HG03378 (cell line): ENCODE results near the gene VAC14.

Source experiments
- ATAC-seq: cut with Tn5 transposase; IDR thresholded peaks from one replicate; pipeline ENCODE4 v1.9.1; 2021; ENCODE audit warnings: mild to moderate bottlenecking, moderate library complexity; ENCODE audit not compliant: unreplicated experiment

VAC14 gene

GRCh38 chr16:70709942-70710341 lies 91.0 kb downstream of the VAC14 start:
- no peak for ATAC-seq

- ATAC-seq: no peak
Observed at GRCh38 chr16:70709457-70709856, 91.5 kb downstream of the VAC14 start.

- no peak for ATAC-seq
Observed at GRCh38 chr16:70708366-70709246, 92.4 kb downstream of the VAC14 start.

- no peak for ATAC-seq
Observed at GRCh38 chr16:70706948-70707465, 94.0 kb downstream of the VAC14 start.

DNA sequence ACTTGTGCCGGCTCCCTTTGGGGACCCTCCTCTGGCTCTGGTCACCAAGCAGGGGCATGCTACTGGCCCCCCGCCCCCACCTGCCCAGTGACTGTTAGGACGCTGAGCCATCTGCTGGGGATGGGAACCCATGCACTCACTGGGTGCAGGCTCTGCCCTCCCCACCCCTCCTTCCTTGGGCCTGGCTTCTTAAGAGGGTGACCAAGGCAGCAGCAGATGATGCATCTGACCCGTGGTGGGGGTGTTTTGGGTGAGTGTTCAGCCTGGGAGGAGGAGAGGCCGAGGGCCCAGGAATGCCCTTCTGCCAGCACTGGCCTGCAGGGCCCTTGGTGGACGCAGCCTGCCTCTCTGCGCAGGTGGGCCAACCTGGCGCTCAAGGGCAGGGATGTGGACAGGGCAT lies 95.9 kb downstream of the VAC14 start:
- no peak for ATAC-seq

DNA sequence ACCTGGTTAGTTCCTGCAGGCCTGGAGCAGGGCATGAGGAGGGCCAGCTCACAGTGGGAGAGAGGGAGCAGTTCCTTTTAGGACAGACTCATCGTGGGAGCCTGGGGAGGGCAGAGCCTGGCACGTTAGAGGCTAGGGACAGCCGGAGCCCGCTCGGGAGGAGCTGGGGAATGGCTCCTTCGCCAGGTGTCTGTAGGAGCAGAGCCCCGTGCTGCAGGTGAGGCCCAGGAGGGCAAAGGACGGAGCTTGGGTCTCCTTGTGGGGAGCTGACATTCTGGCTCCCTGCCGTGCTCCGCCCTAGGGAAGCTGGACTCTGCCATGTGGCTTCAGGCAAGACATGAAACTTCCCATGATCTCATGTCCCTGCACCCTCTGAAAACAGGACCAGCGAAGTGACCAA lies 96.4 kb downstream of the VAC14 start:
- no peak for ATAC-seq

- no peak for ATAC-seq
Observed at GRCh38 chr16:70703835-70704381, 97.0 kb downstream of the VAC14 start.

DNA sequence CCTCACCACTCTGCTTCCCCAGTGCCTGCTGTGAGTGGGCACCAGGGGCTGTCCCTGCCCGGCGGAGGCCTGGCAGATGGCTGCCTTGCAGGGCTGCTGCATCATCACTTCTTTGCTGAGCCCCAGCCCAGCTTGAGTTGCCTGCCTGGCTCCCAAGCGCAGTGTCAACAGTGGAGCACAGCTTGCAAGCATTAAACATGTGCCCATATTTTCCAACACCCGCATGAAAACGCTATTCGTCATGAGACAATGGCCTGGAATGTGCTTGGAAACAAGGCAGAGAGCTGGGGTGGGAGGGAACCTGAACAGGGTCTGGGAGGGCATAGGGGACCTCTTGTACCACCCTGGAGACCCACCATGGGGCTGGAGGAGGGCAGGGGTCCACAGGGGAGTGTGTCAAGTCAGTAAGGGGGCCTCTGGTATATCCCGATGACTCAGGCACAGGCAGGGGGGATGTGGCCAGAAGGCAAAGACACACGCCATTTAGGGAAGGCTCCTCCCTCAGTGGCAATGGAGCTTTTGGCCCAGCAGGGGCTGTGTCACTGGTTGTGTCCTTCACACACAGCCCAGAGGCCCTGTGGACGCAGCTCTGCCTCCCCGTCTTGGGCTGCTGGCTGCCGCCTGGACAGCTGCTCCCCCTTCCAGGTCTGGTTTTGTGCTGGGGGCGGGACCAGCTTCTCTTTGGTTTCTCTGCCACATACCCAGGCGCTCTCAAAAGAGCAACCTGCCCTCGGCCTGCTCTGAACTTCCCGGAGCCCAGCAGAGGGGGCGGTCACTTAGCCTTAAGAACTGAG lies 97.7 kb downstream of the VAC14 start:
- ATAC-seq: no peak

DNA sequence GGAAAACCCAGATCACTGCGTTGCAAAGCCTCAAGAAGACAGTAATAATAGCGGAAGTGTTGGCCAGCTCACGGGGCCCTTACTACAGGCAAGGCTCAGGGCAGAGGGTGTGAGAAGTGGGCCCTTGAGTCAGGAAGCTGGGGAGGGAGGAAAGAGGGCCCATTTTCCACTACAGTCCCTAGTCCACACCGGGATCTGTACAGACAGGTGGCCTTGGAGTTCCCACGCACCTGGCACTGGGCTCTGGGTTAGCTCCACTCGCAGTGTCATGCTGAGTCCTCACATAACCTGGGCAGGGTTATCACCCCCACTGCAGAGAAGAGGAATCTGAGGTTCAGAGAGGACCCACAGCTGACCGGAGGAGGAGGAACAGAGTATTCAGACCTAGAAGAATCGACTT lies 98.3 kb downstream of the VAC14 start:
- ATAC-seq: no peak

DNA sequence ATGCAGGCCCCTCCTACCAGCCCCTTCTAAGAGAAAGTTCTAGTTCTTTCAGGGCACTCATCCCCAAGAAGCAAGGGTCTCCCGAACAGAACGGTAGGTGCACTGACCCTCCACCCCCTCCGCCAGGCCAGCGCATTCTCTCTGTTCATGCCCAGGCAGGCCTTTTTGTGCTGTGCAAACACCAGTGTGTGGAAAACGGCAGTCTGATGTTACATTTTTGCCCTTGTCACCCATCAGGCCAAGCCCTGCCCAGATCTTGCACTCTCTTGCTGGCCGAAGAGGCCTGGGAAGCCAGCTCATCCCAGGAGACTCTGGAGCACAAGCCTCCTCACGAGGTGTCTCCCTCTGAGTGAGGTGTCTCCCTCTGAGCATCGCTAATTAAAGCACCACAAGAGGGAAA lies 99.0 kb downstream of the VAC14 start:
- no peak for ATAC-seq

DNA sequence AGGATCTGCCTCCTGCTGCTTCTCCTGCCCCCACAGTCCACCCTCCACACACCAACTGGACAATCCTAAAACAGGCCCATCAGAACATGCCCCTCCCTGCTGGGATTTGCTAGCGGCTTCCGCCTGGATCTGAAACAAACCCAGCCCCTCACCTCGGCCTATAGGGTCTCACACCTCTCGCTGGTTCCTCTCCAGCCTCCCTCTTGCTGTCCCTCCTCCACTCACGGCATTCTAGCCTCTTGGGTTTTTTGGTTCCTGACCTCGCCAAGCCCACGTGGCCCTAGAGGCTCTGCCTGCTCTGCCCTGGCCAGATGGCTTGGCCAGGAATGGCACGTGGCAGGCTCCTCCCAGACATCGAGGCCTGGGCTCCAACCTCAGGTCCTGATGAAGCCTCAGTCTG lies 99.4 kb downstream of the VAC14 start:
- no peak for ATAC-seq

GRCh38 chr16:70701036-70701435 lies 99.9 kb downstream of the VAC14 start:
- no peak for ATAC-seq

GRCh38 chr16:70700101-70701020 lies 100.6 kb downstream of the VAC14 start:
- ATAC-seq: no peak

DNA sequence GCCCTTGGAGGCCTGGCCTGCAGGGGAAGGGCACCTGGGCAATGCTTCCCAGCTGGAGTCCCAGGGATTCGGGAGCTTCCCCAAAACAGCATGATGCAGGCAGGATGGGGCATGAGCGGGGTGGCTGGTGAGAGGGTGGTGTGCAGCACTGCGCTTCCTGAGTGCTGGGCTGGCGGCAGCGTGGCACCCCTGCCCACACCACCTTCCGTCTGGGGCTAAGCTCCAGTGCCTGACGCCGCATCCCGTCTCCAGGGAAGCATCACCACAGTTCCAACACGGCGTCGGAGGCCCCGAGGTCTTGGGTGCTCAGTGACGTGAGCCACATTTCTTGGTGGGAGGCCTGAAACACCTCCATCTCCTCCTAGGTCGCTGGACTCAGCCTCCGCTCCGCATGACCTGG lies 101.3 kb downstream of the VAC14 start:
- no peak for ATAC-seq

- no peak for ATAC-seq
Observed at GRCh38 chr16:70698901-70699300, 102.1 kb downstream of the VAC14 start.

GRCh38 chr16:70697594-70698170 lies 103.3 kb downstream of the VAC14 start:
- no peak for ATAC-seq

DNA sequence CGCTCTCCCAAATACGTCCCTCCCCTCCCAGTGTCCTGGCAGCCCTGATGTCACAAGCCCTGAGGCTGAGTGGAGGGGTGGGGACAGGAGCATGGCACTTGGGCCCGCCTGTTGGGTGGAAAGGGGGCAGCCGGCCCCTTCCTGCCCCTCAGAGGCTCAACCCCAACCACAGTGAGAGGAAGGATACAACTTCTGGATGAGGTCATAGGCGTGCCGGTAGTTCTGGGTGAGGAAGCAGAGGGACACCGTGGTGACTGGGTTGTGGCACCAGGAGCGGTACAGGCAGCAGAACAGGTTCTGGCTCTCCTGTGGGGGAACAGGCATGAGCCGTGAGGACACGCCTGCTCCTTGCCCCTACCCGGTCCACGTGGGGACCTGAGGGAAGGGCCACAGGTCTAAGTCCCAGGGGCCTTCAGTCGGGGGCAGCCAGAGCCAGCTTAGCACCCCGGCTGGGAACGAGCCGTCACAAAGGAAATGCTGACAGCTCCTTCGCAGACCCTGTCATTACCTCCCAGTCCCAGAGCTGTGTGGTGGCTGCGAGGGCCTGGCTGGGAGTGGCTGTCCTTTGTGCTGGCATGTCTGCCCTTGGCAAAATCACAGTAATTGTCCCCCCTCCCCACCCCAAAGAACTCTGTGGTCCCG lies 103.9 kb downstream of the VAC14 start:
- no peak for ATAC-seq

- no peak for ATAC-seq
Observed at GRCh38 chr16:70696355-70696754, 104.6 kb downstream of the VAC14 start.

DNA sequence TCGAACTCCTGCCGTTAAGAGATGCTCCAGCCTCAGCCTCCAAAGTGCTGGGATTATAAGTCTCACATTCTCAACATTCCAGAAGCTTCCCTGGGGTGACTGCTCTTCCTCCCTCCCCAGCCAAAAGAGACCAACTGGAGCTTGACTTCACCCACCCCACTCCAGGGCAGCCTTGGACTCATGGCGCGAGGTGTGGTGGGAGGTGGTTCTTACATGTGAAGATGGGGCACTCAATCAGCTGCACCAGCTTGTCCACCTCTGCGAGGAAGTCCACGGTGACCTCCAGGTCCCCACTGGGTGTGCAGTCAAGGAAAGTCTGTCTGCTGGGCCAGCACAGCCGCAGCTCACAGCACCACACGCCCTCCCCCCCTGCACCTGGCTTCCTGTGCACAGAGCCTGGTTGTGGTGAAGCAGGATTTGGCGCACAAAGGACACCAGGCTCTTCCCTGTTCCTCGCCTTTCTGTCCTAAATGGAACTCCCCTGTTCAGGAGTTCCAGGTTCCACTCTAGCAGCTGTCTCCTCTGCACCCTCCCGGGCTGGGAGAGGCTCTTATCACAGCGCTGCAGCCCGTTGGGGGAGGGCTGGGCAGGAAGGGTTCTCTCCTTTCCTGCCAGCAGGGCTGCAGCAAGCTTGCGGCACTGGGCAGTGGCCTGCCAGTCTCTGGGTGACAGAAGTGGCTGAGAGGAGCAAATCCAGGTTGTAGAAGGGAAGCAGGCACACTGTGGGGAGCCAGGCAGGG lies 105.5 kb downstream of the VAC14 start:
- no peak for ATAC-seq
